ENCODE data around the gene DACH1.

The DACH1 gene

DNA sequence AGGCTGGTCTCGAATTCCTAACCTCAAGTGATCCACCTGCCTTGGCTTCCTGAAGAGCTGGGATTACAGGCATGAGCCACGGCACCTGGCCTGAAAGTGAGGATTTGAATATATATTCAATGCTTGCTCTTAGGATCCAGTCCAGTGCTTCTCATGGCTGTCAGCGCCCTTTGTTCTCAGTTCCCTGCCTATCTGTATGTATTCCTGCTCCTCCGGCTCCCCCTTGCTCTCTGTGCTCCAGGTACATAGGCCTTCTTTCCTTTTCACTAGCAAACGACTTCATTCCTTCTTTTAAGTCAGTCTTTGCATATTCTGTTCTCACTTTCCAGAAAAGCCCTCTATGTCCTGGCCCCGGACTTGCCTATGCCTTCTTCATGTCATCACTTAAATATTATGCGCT is 232.8 kb downstream of the DACH1 start (continued):
- TF ChIP-seq, protein P1, sequence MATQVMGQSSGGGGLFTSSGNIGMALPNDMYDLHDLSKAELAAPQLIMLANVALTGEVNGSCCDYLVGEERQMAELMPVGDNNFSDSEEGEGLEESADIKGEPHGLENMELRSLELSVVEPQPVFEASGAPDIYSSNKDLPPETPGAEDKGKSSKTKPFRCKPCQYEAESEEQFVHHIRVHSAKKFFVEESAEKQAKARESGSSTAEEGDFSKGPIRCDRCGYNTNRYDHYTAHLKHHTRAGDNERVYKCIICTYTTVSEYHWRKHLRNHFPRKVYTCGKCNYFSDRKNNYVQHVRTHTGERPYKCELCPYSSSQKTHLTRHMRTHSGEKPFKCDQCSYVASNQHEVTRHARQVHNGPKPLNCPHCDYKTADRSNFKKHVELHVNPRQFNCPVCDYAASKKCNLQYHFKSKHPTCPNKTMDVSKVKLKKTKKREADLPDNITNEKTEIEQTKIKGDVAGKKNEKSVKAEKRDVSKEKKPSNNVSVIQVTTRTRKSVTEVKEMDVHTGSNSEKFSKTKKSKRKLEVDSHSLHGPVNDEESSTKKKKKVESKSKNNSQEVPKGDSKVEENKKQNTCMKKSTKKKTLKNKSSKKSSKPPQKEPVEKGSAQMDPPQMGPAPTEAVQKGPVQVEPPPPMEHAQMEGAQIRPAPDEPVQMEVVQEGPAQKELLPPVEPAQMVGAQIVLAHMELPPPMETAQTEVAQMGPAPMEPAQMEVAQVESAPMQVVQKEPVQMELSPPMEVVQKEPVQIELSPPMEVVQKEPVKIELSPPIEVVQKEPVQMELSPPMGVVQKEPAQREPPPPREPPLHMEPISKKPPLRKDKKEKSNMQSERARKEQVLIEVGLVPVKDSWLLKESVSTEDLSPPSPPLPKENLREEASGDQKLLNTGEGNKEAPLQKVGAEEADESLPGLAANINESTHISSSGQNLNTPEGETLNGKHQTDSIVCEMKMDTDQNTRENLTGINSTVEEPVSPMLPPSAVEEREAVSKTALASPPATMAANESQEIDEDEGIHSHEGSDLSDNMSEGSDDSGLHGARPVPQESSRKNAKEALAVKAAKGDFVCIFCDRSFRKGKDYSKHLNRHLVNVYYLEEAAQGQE (tag by site-specific recombination; IDR thresholded peaks at IDR 0.05) = no peak
- TF ChIP-seq, protein P2, sequence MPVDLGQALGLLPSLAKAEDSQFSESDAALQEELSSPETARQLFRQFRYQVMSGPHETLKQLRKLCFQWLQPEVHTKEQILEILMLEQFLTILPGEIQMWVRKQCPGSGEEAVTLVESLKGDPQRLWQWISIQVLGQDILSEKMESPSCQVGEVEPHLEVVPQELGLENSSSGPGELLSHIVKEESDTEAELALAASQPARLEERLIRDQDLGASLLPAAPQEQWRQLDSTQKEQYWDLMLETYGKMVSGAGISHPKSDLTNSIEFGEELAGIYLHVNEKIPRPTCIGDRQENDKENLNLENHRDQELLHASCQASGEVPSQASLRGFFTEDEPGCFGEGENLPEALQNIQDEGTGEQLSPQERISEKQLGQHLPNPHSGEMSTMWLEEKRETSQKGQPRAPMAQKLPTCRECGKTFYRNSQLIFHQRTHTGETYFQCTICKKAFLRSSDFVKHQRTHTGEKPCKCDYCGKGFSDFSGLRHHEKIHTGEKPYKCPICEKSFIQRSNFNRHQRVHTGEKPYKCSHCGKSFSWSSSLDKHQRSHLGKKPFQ (tag by site-specific recombination; IDR thresholded peaks at IDR 0.05) = no peak
- TF ChIP-seq, protein P3, sequence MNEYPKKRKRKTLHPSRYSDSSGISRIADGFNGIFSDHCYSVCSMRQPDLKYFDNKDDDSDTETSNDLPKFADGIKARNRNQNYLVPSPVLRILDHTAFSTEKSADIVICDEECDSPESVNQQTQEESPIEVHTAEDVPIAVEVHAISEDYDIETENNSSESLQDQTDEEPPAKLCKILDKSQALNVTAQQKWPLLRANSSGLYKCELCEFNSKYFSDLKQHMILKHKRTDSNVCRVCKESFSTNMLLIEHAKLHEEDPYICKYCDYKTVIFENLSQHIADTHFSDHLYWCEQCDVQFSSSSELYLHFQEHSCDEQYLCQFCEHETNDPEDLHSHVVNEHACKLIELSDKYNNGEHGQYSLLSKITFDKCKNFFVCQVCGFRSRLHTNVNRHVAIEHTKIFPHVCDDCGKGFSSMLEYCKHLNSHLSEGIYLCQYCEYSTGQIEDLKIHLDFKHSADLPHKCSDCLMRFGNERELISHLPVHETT (tag by site-specific recombination; IDR thresholded peaks at IDR 0.05) = no peak
- TF ChIP-seq, protein P4, sequence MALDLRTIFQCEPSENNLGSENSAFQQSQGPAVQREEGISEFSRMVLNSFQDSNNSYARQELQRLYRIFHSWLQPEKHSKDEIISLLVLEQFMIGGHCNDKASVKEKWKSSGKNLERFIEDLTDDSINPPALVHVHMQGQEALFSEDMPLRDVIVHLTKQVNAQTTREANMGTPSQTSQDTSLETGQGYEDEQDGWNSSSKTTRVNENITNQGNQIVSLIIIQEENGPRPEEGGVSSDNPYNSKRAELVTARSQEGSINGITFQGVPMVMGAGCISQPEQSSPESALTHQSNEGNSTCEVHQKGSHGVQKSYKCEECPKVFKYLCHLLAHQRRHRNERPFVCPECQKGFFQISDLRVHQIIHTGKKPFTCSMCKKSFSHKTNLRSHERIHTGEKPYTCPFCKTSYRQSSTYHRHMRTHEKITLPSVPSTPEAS (tag by site-specific recombination; IDR thresholded peaks at IDR 0.05) = no peak
- TF ChIP-seq HOXC10 (CRISPR knock-in tag; IDR thresholded peaks at IDR 0.05) = no peak

DNA sequence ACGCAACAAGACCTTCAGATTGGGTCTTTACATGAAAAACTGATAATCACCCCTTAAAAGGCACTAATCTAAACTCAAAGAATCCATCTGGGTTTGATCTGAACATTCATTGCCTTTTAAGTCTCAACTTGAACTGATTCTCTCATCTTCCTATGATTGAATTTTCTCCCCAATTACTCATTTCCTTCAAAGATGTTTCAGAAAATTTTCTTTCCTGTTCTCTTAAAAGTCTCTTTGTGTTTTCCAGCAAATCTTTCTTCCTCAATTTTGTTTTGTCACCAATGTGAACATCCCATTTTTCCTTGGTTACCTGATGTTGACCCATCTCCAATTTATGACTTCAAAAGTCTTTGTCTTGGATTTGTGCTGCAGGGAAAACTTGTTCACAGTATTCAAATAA is 234.3 kb downstream of the DACH1 start:
- H3K36me3 ChIP-seq (ENCODE audit: control insufficient read depth in 2 of 2, insufficient read depth in 1 of 2, low read length in 2 of 2) = no peaks in the 10 kb centered on the region
- ChIA-PET CTCF (no interaction called here), POLR2A (no interaction called here)
- no peaks in the 10 kb centered on the region for H3K9me3 ChIP-seq (ENCODE audit: control insufficient read depth, insufficient read depth, low read depth, low read length)
- H3K4me1 ChIP-seq (ENCODE audit: control insufficient read depth, insufficient read depth, low read length) = no peaks in the 10 kb centered on the region
- no peak for TF ChIP-seq ZNF555 (tag by site-specific recombination; conservative IDR thresholded peaks at IDR 0.05)
- TF ChIP-seq, protein P5, sequence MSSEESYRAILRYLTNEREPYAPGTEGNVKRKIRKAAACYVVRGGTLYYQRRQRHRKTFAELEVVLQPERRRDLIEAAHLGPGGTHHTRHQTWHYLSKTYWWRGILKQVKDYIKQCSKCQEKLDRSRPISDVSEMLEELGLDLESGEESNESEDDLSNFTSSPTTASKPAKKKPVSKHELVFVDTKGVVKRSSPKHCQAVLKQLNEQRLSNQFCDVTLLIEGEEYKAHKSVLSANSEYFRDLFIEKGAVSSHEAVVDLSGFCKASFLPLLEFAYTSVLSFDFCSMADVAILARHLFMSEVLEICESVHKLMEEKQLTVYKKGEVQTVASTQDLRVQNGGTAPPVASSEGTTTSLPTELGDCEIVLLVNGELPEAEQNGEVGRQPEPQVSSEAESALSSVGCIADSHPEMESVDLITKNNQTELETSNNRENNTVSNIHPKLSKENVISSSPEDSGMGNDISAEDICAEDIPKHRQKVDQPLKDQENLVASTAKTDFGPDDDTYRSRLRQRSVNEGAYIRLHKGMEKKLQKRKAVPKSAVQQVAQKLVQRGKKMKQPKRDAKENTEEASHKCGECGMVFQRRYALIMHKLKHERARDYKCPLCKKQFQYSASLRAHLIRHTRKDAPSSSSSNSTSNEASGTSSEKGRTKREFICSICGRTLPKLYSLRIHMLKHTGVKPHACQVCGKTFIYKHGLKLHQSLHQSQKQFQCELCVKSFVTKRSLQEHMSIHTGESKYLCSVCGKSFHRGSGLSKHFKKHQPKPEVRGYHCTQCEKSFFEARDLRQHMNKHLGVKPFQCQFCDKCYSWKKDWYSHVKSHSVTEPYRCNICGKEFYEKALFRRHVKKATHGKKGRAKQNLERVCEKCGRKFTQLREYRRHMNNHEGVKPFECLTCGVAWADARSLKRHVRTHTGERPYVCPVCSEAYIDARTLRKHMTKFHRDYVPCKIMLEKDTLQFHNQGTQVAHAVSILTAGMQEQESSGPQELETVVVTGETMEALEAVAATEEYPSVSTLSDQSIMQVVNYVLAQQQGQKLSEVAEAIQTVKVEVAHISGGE (tag by site-specific recombination; conservative IDR thresholded peaks at IDR 0.05; ENCODE audit: low read depth) = no peak
- no peak for TF ChIP-seq OSR2 (tag by site-specific recombination; IDR thresholded peaks at IDR 0.05)
- no peak for TF ChIP-seq ZNF175 (tag by site-specific recombination; IDR thresholded peaks at IDR 0.05)
- no peak for TF ChIP-seq CTCF (tag by site-specific recombination; IDR thresholded peaks at IDR 0.05)
- TF ChIP-seq, protein P6, sequence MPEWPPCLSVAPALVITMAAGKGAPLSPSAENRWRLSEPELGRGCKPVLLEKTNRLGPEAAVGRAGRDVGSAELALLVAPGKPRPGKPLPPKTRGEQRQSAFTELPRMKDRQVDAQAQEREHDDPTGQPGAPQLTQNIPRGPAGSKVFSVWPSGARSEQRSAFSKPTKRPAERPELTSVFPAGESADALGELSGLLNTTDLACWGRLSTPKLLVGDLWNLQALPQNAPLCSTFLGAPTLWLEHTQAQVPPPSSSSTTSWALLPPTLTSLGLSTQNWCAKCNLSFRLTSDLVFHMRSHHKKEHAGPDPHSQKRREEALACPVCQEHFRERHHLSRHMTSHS (tag by site-specific recombination; IDR thresholded peaks at IDR 0.05) = no peak
- TF ChIP-seq, protein P7, sequence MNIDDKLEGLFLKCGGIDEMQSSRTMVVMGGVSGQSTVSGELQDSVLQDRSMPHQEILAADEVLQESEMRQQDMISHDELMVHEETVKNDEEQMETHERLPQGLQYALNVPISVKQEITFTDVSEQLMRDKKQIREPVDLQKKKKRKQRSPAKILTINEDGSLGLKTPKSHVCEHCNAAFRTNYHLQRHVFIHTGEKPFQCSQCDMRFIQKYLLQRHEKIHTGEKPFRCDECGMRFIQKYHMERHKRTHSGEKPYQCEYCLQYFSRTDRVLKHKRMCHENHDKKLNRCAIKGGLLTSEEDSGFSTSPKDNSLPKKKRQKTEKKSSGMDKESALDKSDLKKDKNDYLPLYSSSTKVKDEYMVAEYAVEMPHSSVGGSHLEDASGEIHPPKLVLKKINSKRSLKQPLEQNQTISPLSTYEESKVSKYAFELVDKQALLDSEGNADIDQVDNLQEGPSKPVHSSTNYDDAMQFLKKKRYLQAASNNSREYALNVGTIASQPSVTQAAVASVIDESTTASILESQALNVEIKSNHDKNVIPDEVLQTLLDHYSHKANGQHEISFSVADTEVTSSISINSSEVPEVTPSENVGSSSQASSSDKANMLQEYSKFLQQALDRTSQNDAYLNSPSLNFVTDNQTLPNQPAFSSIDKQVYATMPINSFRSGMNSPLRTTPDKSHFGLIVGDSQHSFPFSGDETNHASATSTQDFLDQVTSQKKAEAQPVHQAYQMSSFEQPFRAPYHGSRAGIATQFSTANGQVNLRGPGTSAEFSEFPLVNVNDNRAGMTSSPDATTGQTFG (tag by site-specific recombination; IDR thresholded peaks at IDR 0.05; ENCODE audit: borderline replicate concordance) = no peak
- no peak overlapping the region for H3K4me3 ChIP-seq (ENCODE audit: low read depth, low read length)
- H3K27ac ChIP-seq (ENCODE audit: extremely low read depth, low read depth, low read length) = no peak overlapping the region
